H1 (cell line): ENCODE results near the gene MPIG6B. TPM values are rescaled to one million over a fixed set of nuclear protein-coding genes. Genes with fewer than 3 reads are reported as not detected.

Experiments used
- CTCF ChIA-PET: fragments of 300-600 bp; sonication (Branson Sonifier 250); formaldehyde crosslinking; loops from one replicate; lab custom pipeline; 2021; ENCODE audit not compliant: partially characterized antibody; lab: Charles Lee
- POLR2A ChIA-PET: fragments of 300-600 bp; sonication (Branson Sonifier 250); formaldehyde crosslinking; loops from one replicate; lab custom pipeline; 2021; ENCODE audit warnings: inconsistent platforms; ENCODE audit not compliant: partially characterized antibody; lab: Charles Lee
- DNase-seq, 2 experiments: peaks; one replicate each; pipeline versions ENCODE4 v3.0.0 to v3.0.0-alpha.2; 2010 to 2022; ENCODE audit warnings: low spot score in 2 of 2, low read depth in 1 of 2, mixed read lengths in 1 of 2
- FAIRE-seq: peaks from 2 replicates; lab custom pipeline; 2011; peaks lifted over from hg19 to GRCh38; lab: Jason Lieb, UNC
- H2AFZ ChIP-seq: 2 replicates; pipeline ENCODE4 v1.8.1; 2012; ENCODE audit warnings: low read length, inconsistent platforms
- H2AK5ac ChIP-seq: 2 replicates; pipeline ENCODE4 v1.6.1; 2013; ENCODE audit warnings: low read depth, low read length
- H2BK120ac ChIP-seq: replicated peaks from 2 replicates; pipeline ENCODE3; 2013; ENCODE audit warnings: low read depth, low read length, inconsistent platforms
- H2BK12ac ChIP-seq: 2 replicates; pipeline ENCODE4 v1.6.1; 2013; ENCODE audit warnings: low read depth, low read length
- H2BK15ac ChIP-seq: 2 replicates; pipeline ENCODE4 v1.6.1; 2013; ENCODE audit warnings: low read length
- H2BK20ac ChIP-seq: 2 replicates; pipeline ENCODE4 v1.6.1; 2013; ENCODE audit warnings: low read length
- H2BK5ac ChIP-seq: 2 replicates; pipeline ENCODE4 v1.6.1; 2013; ENCODE audit warnings: low read depth, low read length
- H3K14ac ChIP-seq: 2 replicates; pipeline ENCODE4 v1.6.1; 2013; ENCODE audit warnings: inconsistent platforms; ENCODE audit not compliant: insufficient read length
- H3K18ac ChIP-seq: 2 replicates; pipeline ENCODE4 v1.6.1; 2013; ENCODE audit warnings: low read length; ENCODE audit errors: extremely low read depth
- H3K23ac ChIP-seq: 2 replicates; pipeline ENCODE4 v1.6.1; 2013; ENCODE audit warnings: inconsistent platforms; ENCODE audit not compliant: insufficient read length
- H3K23me2 ChIP-seq: 2 replicates; pipeline ENCODE4 v1.6.1; 2013; ENCODE audit warnings: low read depth, low read length
- H3K27ac ChIP-seq: 2 replicates; pipeline ENCODE4 v1.6.1; 2011; ENCODE audit warnings: low read depth, low read length, inconsistent platforms
- H3K27me3 ChIP-seq, 4 experiments: replicated peaks in 1 of 4; 1 replicate in 1 of 4; 2 replicates in 3 of 4; pipeline versions ENCODE4 v1.6.1 to v1.8.1; 2011 to 2013; ENCODE audit warnings: low read length in 3 of 4, mild to moderate bottlenecking in 3 of 4, inconsistent platforms in 2 of 4, mixed read lengths in 2 of 4, moderate library complexity in 1 of 4; ENCODE audit not compliant: control insufficient read depth in 3 of 4, insufficient read depth in 3 of 4; ENCODE audit errors: extremely low read depth in 1 of 4
- H3K36me3 ChIP-seq, 4 experiments: 2 replicates each; pipeline versions ENCODE4 v1.6.1 to v1.8.1; 2011 to 2013; ENCODE audit warnings: mild to moderate bottlenecking in 4 of 4, low read length in 3 of 4, moderate library complexity in 2 of 4, control low read depth in 1 of 4, inconsistent platforms in 1 of 4; ENCODE audit not compliant: insufficient read depth in 4 of 4, control insufficient read depth in 2 of 4
- H3K4ac ChIP-seq: replicated peaks from 2 replicates; pipeline ENCODE3; 2013; ENCODE audit warnings: low read length, low read depth, mixed read lengths, inconsistent platforms; ENCODE audit not compliant: insufficient read length
- H3K4me1 ChIP-seq, 4 experiments: replicated peaks in 1 of 4; 1 replicate in 1 of 4; 2 replicates in 3 of 4; pipeline versions ENCODE4 v1.6.1 to v1.8.1; 2011 to 2013; ENCODE audit warnings: low read length in 3 of 4, inconsistent platforms in 2 of 4, mixed read lengths in 1 of 4; ENCODE audit not compliant: insufficient read depth in 4 of 4, control insufficient read depth in 3 of 4
- H3K4me2 ChIP-seq, 2 experiments: 2 replicates each; pipeline versions ENCODE4 v1.6.1 to v1.8.1; 2011 to 2013; ENCODE audit warnings: low read depth in 2 of 2, low read length in 2 of 2, control low read depth in 1 of 2, inconsistent platforms in 1 of 2, mild to moderate bottlenecking in 1 of 2; ENCODE audit not compliant: insufficient read depth in 1 of 2
- H3K4me3 ChIP-seq, 4 experiments: fragments of 200-600, 300-600 bp in 1 of 4; sonication (generic), shearing (Covaris generic), sonication (Bioruptor Twin) in 1 of 4; 2 replicates each; pipeline versions ENCODE4 v1.5.1 to v1.8.1; 2011 to 2016; ENCODE audit warnings: low read length in 4 of 4, low read depth in 3 of 4, control low read depth in 2 of 4, inconsistent platforms in 2 of 4, mild to moderate bottlenecking in 2 of 4, mixed read lengths in 1 of 4, moderate library complexity in 1 of 4; ENCODE audit not compliant: insufficient read depth in 2 of 4; ENCODE audit errors: extremely low read depth in 1 of 4
- H3K56ac ChIP-seq: replicated peaks from 2 replicates; pipeline ENCODE3; 2013; ENCODE audit warnings: low read depth, mild to moderate bottlenecking, mixed read lengths, low read length, inconsistent platforms; ENCODE audit not compliant: insufficient read length
- H3K79me1 ChIP-seq: 2 replicates; pipeline ENCODE4 v1.6.1; 2013; ENCODE audit warnings: low read depth, low read length, control low read depth
- H3K79me2 ChIP-seq, 2 experiments: 2 replicates each; pipeline versions ENCODE4 v1.6.1 to v1.8.1; 2012 to 2013; ENCODE audit warnings: low read length in 2 of 2, mild to moderate bottlenecking in 2 of 2, inconsistent platforms in 1 of 2; ENCODE audit not compliant: insufficient read depth in 2 of 2, control insufficient read depth in 1 of 2
- H3K9ac ChIP-seq, 4 experiments: replicated peaks in 1 of 4; 1 replicate in 1 of 4; 2 replicates in 3 of 4; pipeline versions ENCODE4 v1.6.1 to v1.8.1; 2011 to 2013; ENCODE audit warnings: low read depth in 3 of 4, low read length in 3 of 4, control low read depth in 2 of 4, mild to moderate bottlenecking in 2 of 4, moderate library complexity in 2 of 4, inconsistent platforms in 1 of 4; ENCODE audit errors: extremely low read depth in 1 of 4
- H3K9me3 ChIP-seq, 2 experiments: 2 replicates each; pipeline versions ENCODE4 v1.6.1 to v1.8.1; 2012 to 2013; ENCODE audit warnings: mild to moderate bottlenecking in 2 of 2, moderate library complexity in 2 of 2, control low read depth in 1 of 2, inconsistent platforms in 1 of 2, low read depth in 1 of 2, low read length in 1 of 2, mixed read lengths in 1 of 2; ENCODE audit not compliant: insufficient read depth in 2 of 2
- H4K20me1 ChIP-seq, 2 experiments: replicated peaks in 1 of 2; 2 replicates each; pipeline versions ENCODE3 to v1.8.1; 2011 to 2013; ENCODE audit warnings: inconsistent platforms in 2 of 2, low read length in 2 of 2, mild to moderate bottlenecking in 1 of 2; ENCODE audit not compliant: insufficient read depth in 2 of 2, control insufficient read depth in 1 of 2
- H4K5ac ChIP-seq: 2 replicates; pipeline ENCODE4 v1.6.1; 2013; ENCODE audit warnings: low read length, low read depth, mixed read lengths, inconsistent platforms; ENCODE audit not compliant: insufficient read length
- H4K8ac ChIP-seq: 2 replicates; pipeline ENCODE4 v1.8.0; 2013; ENCODE audit warnings: mild to moderate bottlenecking, moderate library complexity, low read length, inconsistent platforms; ENCODE audit not compliant: insufficient read depth; ENCODE audit errors: extremely low read depth
- H4K91ac ChIP-seq: replicated peaks from 2 replicates; pipeline ENCODE3; 2013; ENCODE audit warnings: low read length, mixed read lengths, inconsistent platforms; ENCODE audit not compliant: insufficient read length
- ATF3 ChIP-seq: IDR thresholded peaks from 2 replicates; pipeline ENCODE4 v1.6.1; 2011; ENCODE audit warnings: low read depth, mild to moderate bottlenecking, low read length; ENCODE audit not compliant: insufficient read depth
- CHD1 ChIP-seq: IDR thresholded peaks from 2 replicates; pipeline ENCODE4 v1.6.1; 2012; ENCODE audit warnings: low read depth, low read length, improper control_type of control experiment
- CHD2 ChIP-seq: IDR thresholded peaks from 2 replicates; pipeline ENCODE4 v1.6.1; 2012; ENCODE audit warnings: low read length, improper control_type of control experiment
- EGR1 ChIP-seq: IDR thresholded peaks from 2 replicates; pipeline ENCODE4 v1.6.1; 2011; ENCODE audit warnings: low read depth, low read length, borderline replicate concordance
- GTF2F1 ChIP-seq: IDR thresholded peaks from 2 replicates; pipeline ENCODE4 v1.6.1; 2012; ENCODE audit warnings: low read depth, low read length, improper control_type of control experiment, borderline replicate concordance
- HDAC6 ChIP-seq: IDR thresholded peaks from one replicate; pipeline ENCODE4 v1.7.1; 2012; ENCODE audit warnings: low read depth, mild to moderate bottlenecking, inconsistent platforms, low read length, moderate library complexity
- KDM1A ChIP-seq: fragments of 200-600, 300-600 bp; sonication (generic); IDR thresholded peaks from 2 replicates; pipeline ENCODE4 v1.7.1; 2016; ENCODE audit warnings: mild to moderate bottlenecking, low read length, borderline replicate concordance
- KDM4A ChIP-seq: IDR thresholded peaks from one replicate; pipeline ENCODE4 v1.7.1; 2012; ENCODE audit warnings: low read depth, mild to moderate bottlenecking, moderate library complexity, low read length, inconsistent platforms; ENCODE audit not compliant: severe bottlenecking
- NRF1 ChIP-seq: IDR thresholded peaks from 2 replicates; pipeline ENCODE4 v1.6.1; 2011; ENCODE audit warnings: mild to moderate bottlenecking, low read depth, low read length, improper control_type of control experiment
- POU5F1 ChIP-seq: IDR thresholded peaks from 2 replicates; pipeline ENCODE4 v1.6.1; 2011; ENCODE audit warnings: low read depth, mild to moderate bottlenecking, low read length, moderate library complexity
- RXRA ChIP-seq: IDR thresholded peaks from 2 replicates; pipeline ENCODE4 v1.6.1; 2011; ENCODE audit warnings: low read depth, mild to moderate bottlenecking, low read length, moderate library complexity; ENCODE audit not compliant: insufficient read depth
- SAP30 ChIP-seq: fragments of 300-600 bp; sonication (generic); IDR thresholded peaks from 2 replicates; pipeline ENCODE4 v1.7.1; 2012; ENCODE audit warnings: low read length, moderate library complexity, mild to moderate bottlenecking, inconsistent platforms; ENCODE audit not compliant: insufficient read depth, insufficient replicate concordance
- WGBS, 2 experiments: shearing (Covaris generic) in 1 of 2; methylation state at CpG; one replicate each; pipeline versions ENCODE4 v1.1.6 to v1.1.7; 2013 to 2015; ENCODE audit warnings: low lambda C conversion rate in 2 of 2, mixed read lengths in 2 of 2, inconsistent platforms in 1 of 2, low coverage in 1 of 2, missing lambda C conversion rate in 1 of 2; ENCODE audit not compliant: insufficient replicate concordance in 2 of 2, insufficient coverage in 1 of 2, insufficient read length in 1 of 2; ENCODE audit errors: extremely low coverage in 1 of 2, missing lambda C conversion rate in 1 of 2; 5-methylcytosine and 5-hydroxymethylcytosine counted together
- polyA plus RNA-seq, 7 experiments: library from polyadenylated mRNA; depleted of rRNA in 3 of 7; stranded (reverse) in 5 of 7; unstranded in 2 of 7; fragments of >200 nt in 5 of 7; fragments of 200-250 nt in 2 of 7; gene quantifications; 1 replicate in 5 of 7; 2 replicates in 1 of 7; 4 replicates in 1 of 7; pipeline versions ENCODE4 v1.2.1 to v1.2.3, GENCODE V29; 2011 to 2013; ENCODE audit warnings: missing spikeins in 2 of 7, mixed read lengths in 2 of 7
- total RNA-seq: library from RNA; stranded (reverse); fragmentation: NEBNext Ultra II Directional; extraction: Animal tissue kit (Norgen Biotek cat#: 25700); gene quantifications from 2 replicates; pipeline ENCODE4 v1.2.1, GENCODE V29; 2021

The MPIG6B gene
- total and polyA plus RNA-seq, 2 of the 8 experiments (the other 6 are each of a cell fraction or from before 2014, with no cell fraction given), result 0.18 TPM; not detected in 1

GRCh38 chr6:31721351-31722020 is 1.7 kb upstream of the MPIG6B start, which contains the start of gene LY6G6C:
Gene LY6G6C (minus strand): TSS chr6:31721746. CDS start chr6:31721679, 67 bp downstream.
- no peak for DNase-seq
- Histone ChIP-seq H2BK12ac (no peak within 1 kb of the TSS), H2BK20ac (no peak within 1 kb of the TSS), H4K91ac (no peak within 1 kb of the TSS), H3K4me2 (no peak within 1 kb of the TSS), H2BK120ac (no peak within 1 kb of the TSS), H3K27ac (no peak within 1 kb of the TSS), H3K9ac (no peak within 1 kb of the TSS), H3K9me3 (no peaks in the 10 kb centered on the region), H3K4me1 (peaks cover 0 to 16% (median 15%) of the 10 kb centered on the region in 4 experiments; a peak in 6 of 7 replicates), H3K23ac (no peak within 1 kb of the TSS), H2AFZ (no peak within 1 kb of the TSS), H4K8ac (no peak within 1 kb of the TSS), H3K56ac (no peak within 1 kb of the TSS), H3K18ac (no peak within 1 kb of the TSS), H3K27me3 (no peaks in the 10 kb centered on the region), H3K79me2 (no peaks in the 10 kb centered on the region), H2AK5ac (no peak within 1 kb of the TSS), H4K5ac (no peak within 1 kb of the TSS), H3K36me3 (peaks cover 0 to 3% (median 0%) of the 10 kb centered on the region in 4 experiments; a peak in 3 of 8 replicates), H3K4me3 (no peak within 1 kb of the TSS), H3K23me2 (no peaks in the 10 kb centered on the region), H3K79me1 (no peaks in the 10 kb centered on the region), H4K20me1 (no peaks in the 10 kb centered on the region), H2BK15ac (no peak within 1 kb of the TSS), H2BK5ac (no peak within 1 kb of the TSS), H3K14ac (no peak within 1 kb of the TSS), H3K4ac (no peak within 1 kb of the TSS)
- no peak for FAIRE-seq
- CTCF ChIA-PET, result interaction anchor here (0.9 to 3.7 kb wide), 5 partner anchors 8 to 45 kb away, joined by 3 to 18 read pairs (median 4); no protein-coding TSS in a partner anchor
- WGBS, 2 experiments, result 84% methylated on average over 4 of the region's 4 CpGs; no CpG with 5 or more reads in 1 of the 2 experiments
- POLR2A ChIA-PET, result interaction anchor here (0.6 to 7.2 kb wide), 8 partner anchors 9 to 180 kb away, joined by 3 to 73 read pairs (median 4); partner anchors contain the start of genes ABHD16A, CLIC1, DDX39B and GPANK1
- no peak for TF ChIP-seq SAP30
- TF ChIP-seq POU5F1, result no peak
- TF ChIP-seq KDM4A, result no peak
- no peak for TF ChIP-seq EGR1
- no peak for TF ChIP-seq ATF3
- no peak for TF ChIP-seq HDAC6
- no peak for TF ChIP-seq CHD1
- TF ChIP-seq CHD2, result no peak
- no peak for TF ChIP-seq GTF2F1
- no peak for TF ChIP-seq NRF1
- TF ChIP-seq KDM1A, result no peak
- no peak for TF ChIP-seq RXRA
